ENCODE data around the gene CALHM6. TPM values are rescaled to one million over a fixed set of nuclear protein-coding genes. Genes with fewer than 3 reads are reported as not detected.

The CALHM6 gene
- total and polyA plus RNA-seq, 10 of the 15 experiments (the other 5 are each of a cell fraction or from before 2014, with no cell fraction given) = 0.15 to 3.4 (median 1.3) TPM

GRCh38 chr6:116443105-116443504 lies 18.1 kb upstream of the CALHM6 start:
- Histone ChIP-seq H3K4me1 (ENCODE audit: control insufficient read depth, insufficient read depth, low read length) (no peaks in the 10 kb centered on the region), H3K27ac (ENCODE audit: control insufficient read depth, insufficient read depth) (no peak overlapping the region), H3K9me3 (replicated peaks; ENCODE audit: control insufficient read depth, insufficient read depth, low read length) (no peaks in the 10 kb centered on the region), H3K36me3 (ENCODE audit: control insufficient read depth in 2 of 2, insufficient read depth in 2 of 2, low read length in 1 of 2) (no peaks in the 10 kb centered on the region), H3K9ac (ENCODE audit: control insufficient read depth, insufficient read depth, low read length) (no peak overlapping the region), H2AFZ (ENCODE audit: control insufficient read depth, low read depth, low read length) (no peak overlapping the region), H3K27me3 (replicated peaks in 1 of 2; ENCODE audit: control insufficient read depth in 2 of 2, insufficient read depth in 2 of 2, low read length in 1 of 2) (no peaks in the 10 kb centered on the region), H3K4me3 (no peak overlapping the region), H3K79me2 (ENCODE audit: control insufficient read depth, insufficient read depth, low read length) (no peaks in the 10 kb centered on the region), H4K20me1 (ENCODE audit: control insufficient read depth, insufficient read depth) (no peaks in the 10 kb centered on the region), H3K4me2 (ENCODE audit: control insufficient read depth, insufficient read depth) (no peak overlapping the region)
- ATAC-seq = no peak
- ChIA-PET CTCF (interaction anchor here (0.8 to 1.9 kb wide), 9 partner anchors 9 to 155 kb away, joined by 3 to 10 read pairs (median 4); partner anchors contain the start of gene CALHM6), POLR2A (no interaction called here), SMC1A (ENCODE audit: uncharacterized antibody, unreplicated experiment) (interaction anchor here (0.9 to 1.4 kb wide), 6 partner anchors 12 to 155 kb away, joined by 3 to 4 read pairs (median 3); partner anchors contain the start of gene DSE), RAD21 (ENCODE audit: unreplicated experiment) (interaction anchor here (1.0 to 1.7 kb wide), 2 partner anchors 26 to 155 kb away, joined by 4 to 6 read pairs; no protein-coding TSS in a partner anchor)
- 89% methylated on average over 2 of the region's 2 CpGs for WGBS (ENCODE audit: insufficient coverage, insufficient replicate concordance, low lambda C conversion rate, missing lambda C conversion rate)
- no peak for TF ChIP-seq NFYB (IDR thresholded peaks at IDR 0.05; ENCODE audit: insufficient read depth, low read depth, low read length)
- TF ChIP-seq SIN3A (IDR thresholded peaks at IDR 0.05; ENCODE audit: low read depth, low read length) = no peak
- TF ChIP-seq FOS (IDR thresholded peaks at IDR 0.05; ENCODE audit: borderline replicate concordance, extremely low read depth, insufficient read length) = no peak
- TF ChIP-seq SREBF1 (IDR thresholded peaks at IDR 0.05; ENCODE audit: low read length) = no peak
- TF ChIP-seq, protein P1, sequence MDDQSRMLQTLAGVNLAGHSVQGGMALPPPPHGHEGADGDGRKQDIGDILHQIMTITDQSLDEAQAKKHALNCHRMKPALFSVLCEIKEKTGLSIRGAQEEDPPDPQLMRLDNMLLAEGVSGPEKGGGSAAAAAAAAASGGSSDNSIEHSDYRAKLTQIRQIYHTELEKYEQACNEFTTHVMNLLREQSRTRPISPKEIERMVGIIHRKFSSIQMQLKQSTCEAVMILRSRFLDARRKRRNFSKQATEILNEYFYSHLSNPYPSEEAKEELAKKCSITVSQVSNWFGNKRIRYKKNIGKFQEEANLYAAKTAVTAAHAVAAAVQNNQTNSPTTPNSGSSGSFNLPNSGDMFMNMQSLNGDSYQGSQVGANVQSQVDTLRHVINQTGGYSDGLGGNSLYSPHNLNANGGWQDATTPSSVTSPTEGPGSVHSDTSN (IDR thresholded peaks at IDR 0.05; ENCODE audit: insufficient replicate concordance, low read depth, low read length) = no peak
- no peak for TF ChIP-seq POLR2A (IDR thresholded peaks at IDR 0.05; ENCODE audit: low read depth, low read length)
- TF ChIP-seq SMC3 (IDR thresholded peaks at IDR 0.05; ENCODE audit: borderline replicate concordance, low read length) = no peak
- TF ChIP-seq SUZ12 (IDR thresholded peaks at IDR 0.05; ENCODE audit: unreplicated experiment) = no peak
- TF ChIP-seq, protein P2, sequence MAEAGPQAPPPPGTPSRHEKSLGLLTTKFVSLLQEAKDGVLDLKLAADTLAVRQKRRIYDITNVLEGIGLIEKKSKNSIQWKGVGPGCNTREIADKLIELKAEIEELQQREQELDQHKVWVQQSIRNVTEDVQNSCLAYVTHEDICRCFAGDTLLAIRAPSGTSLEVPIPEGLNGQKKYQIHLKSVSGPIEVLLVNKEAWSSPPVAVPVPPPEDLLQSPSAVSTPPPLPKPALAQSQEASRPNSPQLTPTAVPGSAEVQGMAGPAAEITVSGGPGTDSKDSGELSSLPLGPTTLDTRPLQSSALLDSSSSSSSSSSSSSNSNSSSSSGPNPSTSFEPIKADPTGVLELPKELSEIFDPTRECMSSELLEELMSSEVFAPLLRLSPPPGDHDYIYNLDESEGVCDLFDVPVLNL (IDR thresholded peaks at IDR 0.05; ENCODE audit: low read depth, low read length) = no peak
- TF ChIP-seq NFIC (IDR thresholded peaks at IDR 0.05; ENCODE audit: low read depth, low read length) = no peak
- no peak for TF ChIP-seq HDAC2 (IDR thresholded peaks at IDR 0.05)
- no peak for TF ChIP-seq TARDBP (IDR thresholded peaks at IDR 0.05; ENCODE audit: borderline replicate concordance)
- TF ChIP-seq ZNF622 (IDR thresholded peaks at IDR 0.05) = no peak
- no peak for TF ChIP-seq NBN (IDR thresholded peaks at IDR 0.05)
- no peak for TF ChIP-seq WRNIP1 (IDR thresholded peaks at IDR 0.05; ENCODE audit: borderline replicate concordance, low read depth, low read length)
- no peak for TF ChIP-seq MTA2 (IDR thresholded peaks at IDR 0.05; ENCODE audit: low read depth)
- no peak for TF ChIP-seq RELB (IDR thresholded peaks at IDR 0.05; ENCODE audit: low read depth)
- FAIRE-seq = no peak
- intact Hi-C loops (cut with micrococcal nuclease; ENCODE audit: unreplicated experiment) (no loop called here), in situ Hi-C loops (cut with MboI) (no loop called here)
- no TSS peak for BruUV-seq (replicated peaks)
- DNase-seq (ENCODE audit: low read depth, low spot score) = no peak

Data from GM12878 (cell line).